Activated CD4-positive, alpha-beta T cell treated with anti-CD3 and anti-CD28 coated beads, Interleukin-2, amount 50 U/mL, for 16 hours (primary cell): ENCODE measurements around the gene CD248.
A peak's percentile ranks its signal among the peaks of the same experiment; 100 is the strongest.
"Not testable (repeated sequence)": the region's sequence is repeated elsewhere in the genome, so short reads cannot be mapped to it uniquely, and the experiment has no call there.

Source experiments
- DNase-seq: peaks from one replicate; pipeline ENCODE4 v3.0.0-alpha.2; 2020

CD248 gene

GRCh38 chr11:66316849-66317251 lies at the start of gene CD248:
TSS of gene CD248 (minus strand) at chr11:66317044. CDS start at chr11:66317027, 17 bp downstream.
- DNase-seq, result no peak

- DNase-seq, result no peak
Observed at GRCh38 chr11:66365711-66366619, 49.1 kb upstream of the CD248 start.

- DNase-seq, result no peak
Observed at GRCh38 chr11:66365166-66365565, 48.3 kb upstream of the CD248 start.

- DNase-seq, result peak; percentile 76
Observed at GRCh38 chr11:66363805-66364535, 47.1 kb upstream of the CD248 start.

GRCh38 chr11:66363187-66363601 lies 46.4 kb upstream of the CD248 start:
- DNase-seq, result no peak

- DNase-seq, result no peak
Observed at GRCh38 chr11:66362481-66363147, 45.8 kb upstream of the CD248 start.

GRCh38 chr11:66361502-66361941 lies 44.7 kb upstream of the CD248 start:
- no peak for DNase-seq

- no peak for DNase-seq
Observed at GRCh38 chr11:66360406-66361073, 43.7 kb upstream of the CD248 start.

GRCh38 chr11:66359662-66360087 lies 42.8 kb upstream of the CD248 start:
- no peak for DNase-seq

- DNase-seq, result not testable (repeated sequence)
Observed at GRCh38 chr11:66350560-66351235, 33.9 kb upstream of the CD248 start.

GRCh38 chr11:66349084-66349386 lies 32.2 kb upstream of the CD248 start:
- DNase-seq, result no peak

- DNase-seq, result peak; percentile 93
Observed at GRCh38 chr11:66347425-66348276, 30.8 kb upstream of the CD248 start, which contains the start of gene B4GAT1. TSS of gene B4GAT1 (minus strand) at chr11:66347629. CDS start at chr11:66347545, 84 bp downstream.

GRCh38 chr11:66346476-66347424 lies 29.9 kb upstream of the CD248 start:
- DNase-seq, result no peak

GRCh38 chr11:66345316-66345649 lies 28.4 kb upstream of the CD248 start:
- DNase-seq, result no peak

GRCh38 chr11:66344550-66345315 lies 27.9 kb upstream of the CD248 start, which contains the start of gene BRMS1:
TSS of gene BRMS1 (minus strand) at chr11:66345104. CDS start at chr11:66342234, 2,870 bp downstream.
- DNase-seq, result peak; percentile 97

GRCh38 chr11:66343176-66343575 lies 26.3 kb upstream of the CD248 start:
- DNase-seq, result no peak

- no peak for DNase-seq
Observed at GRCh38 chr11:66341502-66342126, 24.8 kb upstream of the CD248 start.
